Endothelial cell of umbilical vein (primary cell): ENCODE measurements around the gene OR51Q1. TPM values are rescaled to one million over a fixed set of nuclear protein-coding genes. Genes with fewer than 3 reads are reported as not detected.

ENCODE experiments used
- BruUV-seq: library from RNA; stranded (reverse); fragments of 400-500 nt; replicated peaks from 2 replicates; lab custom pipeline; 2021; lab: Mats Ljungman, UMichigan
- CTCF ChIA-PET: fragments of 300-600, 350-600 bp; sonication (Branson Sonifier 250); formaldehyde crosslinking; loops from one replicate; lab custom pipeline; 2021; ENCODE audit warnings: antibody characterized with exemption, inconsistent platforms; lab: Charles Lee
- POLR2A ChIA-PET: fragments of 300-600, 350-600 bp; sonication (Branson Sonifier 250); formaldehyde crosslinking; loops from one replicate; lab custom pipeline; 2021; ENCODE audit warnings: antibody characterized with exemption, inconsistent platforms; lab: Charles Lee
- DNase-seq: peaks from one replicate; pipeline ENCODE4 v3.0.0-alpha.2; 2011; ENCODE audit warnings: low read depth, low spot score
- FAIRE-seq: peaks from 2 replicates; lab custom pipeline; 2011; peaks lifted over from hg19 to GRCh38; lab: Jason Lieb, UNC
- H2AFZ ChIP-seq: 2 replicates; pipeline ENCODE4 v1.6.0; 2012; ENCODE audit warnings: low read depth, low read length, control low read depth, inconsistent platforms
- H3K27ac ChIP-seq: 2 replicates; pipeline ENCODE4 v1.5.1; 2011; ENCODE audit warnings: low read depth, mild to moderate bottlenecking, control low read depth, low read length, moderate library complexity; ENCODE audit not compliant: insufficient read depth
- H3K27me3 ChIP-seq, 2 experiments: 2 replicates each; pipeline versions ENCODE4 v1.6.0 to v1.6.1; 2011; ENCODE audit warnings: low read length in 2 of 2, mixed read lengths in 1 of 2; ENCODE audit not compliant: control insufficient read depth in 2 of 2, insufficient read depth in 2 of 2
- H3K36me3 ChIP-seq, 2 experiments: 2 replicates in 1 of 2; 3 replicates in 1 of 2; pipeline ENCODE4 v1.5.1; 2011; ENCODE audit warnings: low read length in 2 of 2, mild to moderate bottlenecking in 1 of 2, moderate library complexity in 1 of 2; ENCODE audit not compliant: control insufficient read depth in 2 of 2, insufficient read depth in 2 of 2; ENCODE audit errors: extremely low read depth in 1 of 2
- H3K4me1 ChIP-seq: 3 replicates; pipeline ENCODE4 v1.5.1; 2011; ENCODE audit warnings: mild to moderate bottlenecking, low read length; ENCODE audit not compliant: control insufficient read depth, insufficient read depth; ENCODE audit errors: extremely low read depth
- H3K4me2 ChIP-seq: 2 replicates; pipeline ENCODE4 v1.6.1; 2011; ENCODE audit warnings: low read length, control low read depth, mixed read lengths; ENCODE audit not compliant: insufficient read depth
- H3K4me3 ChIP-seq, 3 experiments: fragments of 200-600 bp in 1 of 3; sonication (generic), shearing (Covaris generic) in 1 of 3; replicated peaks in 1 of 3; 2 replicates each; pipeline ENCODE4 v1.5.1; 2011 to 2016; ENCODE audit warnings: control low read depth in 3 of 3, low read length in 3 of 3, mild to moderate bottlenecking in 2 of 3, inconsistent platforms in 1 of 3, low read depth in 1 of 3, moderate library complexity in 1 of 3; ENCODE audit not compliant: insufficient read depth in 1 of 3
- H3K79me2 ChIP-seq: 2 replicates; pipeline ENCODE4 v1.6.0; 2012; ENCODE audit warnings: low read length, inconsistent platforms; ENCODE audit not compliant: control insufficient read depth, insufficient read depth
- H3K9ac ChIP-seq: replicated peaks from 2 replicates; pipeline ENCODE3; 2011; ENCODE audit warnings: low read length, control low read depth; ENCODE audit not compliant: insufficient read depth; ENCODE audit errors: extremely low read depth
- H3K9me1 ChIP-seq: replicated peaks from 3 replicates; pipeline ENCODE4 v1.6.0; 2011; ENCODE audit warnings: mild to moderate bottlenecking, low read length; ENCODE audit not compliant: control insufficient read depth, insufficient read depth; ENCODE audit errors: extremely low read depth
- H3K9me3 ChIP-seq: replicated peaks from 2 replicates; pipeline ENCODE4 v1.5.1; 2012; ENCODE audit warnings: low read length, inconsistent platforms; ENCODE audit not compliant: control insufficient read depth, insufficient read depth
- H4K20me1 ChIP-seq: replicated peaks from 2 replicates; pipeline ENCODE3; 2011; ENCODE audit warnings: mild to moderate bottlenecking, low read length; ENCODE audit not compliant: control insufficient read depth, insufficient read depth; ENCODE audit errors: extremely low read depth
- CTCF ChIP-seq, 2 donors: IDR thresholded peaks; 1 replicate in 1 of 2; 2 replicates in 1 of 2; pipeline ENCODE4 v1.5.1; 2011; ENCODE audit warnings: low read length in 2 of 2, mild to moderate bottlenecking in 2 of 2, moderate library complexity in 2 of 2, control low read depth in 1 of 2, inconsistent platforms in 1 of 2, low read depth in 1 of 2; ENCODE audit not compliant: insufficient read depth in 1 of 2; ENCODE audit errors: extremely low read depth in 1 of 2
- dilution Hi-C: fragments of 300-500 bp; cut with MboI; formaldehyde crosslinking; loops from one replicate; pipeline ENCODE4 v1.15.0; 2019; ENCODE audit warnings: low sequenced_read_pairs; ENCODE audit not compliant: extremely low pct_ligation_motif_present
- intact Hi-C: fragments of 100-400 bp; cut with micrococcal nuclease; formaldehyde crosslinking; loops from one replicate; pipeline ENCODE4 v1.10.0; 2022
- polyA plus RNA-seq, 4 experiments: library from polyadenylated mRNA; depleted of rRNA in 3 of 4; stranded (reverse) in 3 of 4; unstranded in 1 of 4; fragments of >200 nt; gene quantifications; 2 replicates each; pipeline versions ENCODE4 v1.2.1 to v1.2.3, GENCODE V29; 2011 to 2012; ENCODE audit warnings: missing spikeins in 1 of 4
- total RNA-seq: library from RNA; stranded (reverse); gene quantifications from 2 replicates; pipeline ENCODE4 v1.2.3, GENCODE V29; 2021

OR51Q1 gene
- total and polyA plus RNA-seq, 2 donors (not counting 3 experiments of a cell fraction or from before 2014, with no cell fraction given), result not detected

- CTCF ChIA-PET, result interaction anchor here (1.5 kb wide), 1 partner anchor 9 kb away, joined by 9 read pairs; no protein-coding TSS in a partner anchor
- Histone ChIP-seq H3K9me3 (no peaks in the 10 kb centered on the region), H3K27ac (no peak overlapping the region), H4K20me1 (no peaks in the 10 kb centered on the region), H3K4me1 (no peaks in the 10 kb centered on the region), H3K4me2 (no peak overlapping the region), H3K79me2 (no peaks in the 10 kb centered on the region), H3K27me3 (no peaks in the 10 kb centered on the region), H3K9me1 (no peaks in the 10 kb centered on the region), H2AFZ (no peak overlapping the region), H3K4me3 (no peak overlapping the region), H3K9ac (no peak overlapping the region), H3K36me3 (no peaks in the 10 kb centered on the region)
- POLR2A ChIA-PET, result no interaction called here
- BruUV-seq, result no TSS peak
- FAIRE-seq (no peak), DNase-seq (no peak)
- dilution Hi-C loops (no loop called here), intact Hi-C loops (no loop called here)
- no peak for TF ChIP-seq CTCF (IDR thresholded peaks at IDR 0.05; ENCODE audit: extremely low read depth in 1 of 2, insufficient read depth in 1 of 2, low read depth in 1 of 2, low read length in 2 of 2)
Observed at GRCh38 chr11:5467527-5467926, 45.6 kb downstream of the OR51Q1 start.

Other genes starting within 250 kb of the OR51Q1 start
- gene OR51V1, start 221.4 kb upstream of the OR51Q1 start, total RNA-seq, result not detected in 2 replicates
- not detected in 2 replicates for gene OR51V1, start 221.4 kb upstream of the OR51Q1 start, polyA plus RNA-seq
- not detected in 2 replicates for gene HBB, start 195.0 kb upstream of the OR51Q1 start, total RNA-seq
- gene HBB, start 195.0 kb upstream of the OR51Q1 start, polyA plus RNA-seq, result not detected in 2 replicates
- gene HBD, start 187.6 kb upstream of the OR51Q1 start, total RNA-seq, result not detected in 2 replicates
- gene HBD, start 187.6 kb upstream of the OR51Q1 start, polyA plus RNA-seq, result not detected in 2 replicates
- gene HBG1, start 172.3 kb upstream of the OR51Q1 start, total RNA-seq, result not detected in 2 replicates
- gene HBG1, start 172.3 kb upstream of the OR51Q1 start, polyA plus RNA-seq, result 0.72 TPM in 1 of 2 replicates, not detected in the other
- gene HBG2, start 167.3 kb upstream of the OR51Q1 start, total RNA-seq, result not detected in 2 replicates
- 1.2 TPM in 1 of 2 replicates, not detected in the other for gene HBG2, start 167.3 kb upstream of the OR51Q1 start, polyA plus RNA-seq
- gene HBE1, start 152.2 kb upstream of the OR51Q1 start, total RNA-seq, result not detected in 2 replicates
- 0.32 and 0.37 TPM in 2 replicates for gene HBE1, start 152.2 kb upstream of the OR51Q1 start, polyA plus RNA-seq
- gene OR51B4, start 120.2 kb upstream of the OR51Q1 start, total RNA-seq, result not detected in 2 replicates
- 0.08 TPM in 1 of 2 replicates, not detected in the other for gene OR51B4, start 120.2 kb upstream of the OR51Q1 start, polyA plus RNA-seq
- gene OR51B2, start 97.8 kb upstream of the OR51Q1 start, total RNA-seq, result not detected in 2 replicates
- gene OR51B2, start 97.8 kb upstream of the OR51Q1 start, polyA plus RNA-seq, result not detected in 2 replicates
- gene OR51B5, start 78.6 kb upstream of the OR51Q1 start, total RNA-seq, result not detected in 2 replicates
- 0.07 TPM in 1 of 2 replicates, not detected in the other for gene OR51B5, start 78.6 kb upstream of the OR51Q1 start, polyA plus RNA-seq
- gene OR51B6, start 70.6 kb upstream of the OR51Q1 start, total RNA-seq, result not detected in 2 replicates
- gene OR51B6, start 70.6 kb upstream of the OR51Q1 start, polyA plus RNA-seq, result not detected in 2 replicates
- not detected in 2 replicates for gene OR51M1, start 38.3 kb upstream of the OR51Q1 start, total RNA-seq
- gene OR51M1, start 38.3 kb upstream of the OR51Q1 start, polyA plus RNA-seq, result not detected in 2 replicates
- not detected in 2 replicates for gene OR51I1, start 19.4 kb downstream of the OR51Q1 start, total RNA-seq
- 0.10 TPM in 1 of 2 replicates, not detected in the other for gene OR51I1, start 19.4 kb downstream of the OR51Q1 start, polyA plus RNA-seq
- not detected in 2 replicates for gene OR51I2, start 27.2 kb downstream of the OR51Q1 start, total RNA-seq
- gene OR51I2, start 27.2 kb downstream of the OR51Q1 start, polyA plus RNA-seq, result not detected in 2 replicates
- gene OR52D1, start 66.6 kb downstream of the OR51Q1 start, total RNA-seq, result not detected in 2 replicates
- not detected in 2 replicates for gene OR52D1, start 66.6 kb downstream of the OR51Q1 start, polyA plus RNA-seq
- gene UBQLN3, start 87.8 kb downstream of the OR51Q1 start, total RNA-seq, result not detected in 2 replicates
- gene UBQLN3, start 87.8 kb downstream of the OR51Q1 start, polyA plus RNA-seq, result not detected in 2 replicates
- 0.28 and 0.33 TPM in 2 replicates for gene UBQLNL, start 94.6 kb downstream of the OR51Q1 start, total RNA-seq
- 0.48 and 0.54 TPM in 2 replicates for gene UBQLNL, start 94.6 kb downstream of the OR51Q1 start, polyA plus RNA-seq
- gene OR52H1, start 126.4 kb downstream of the OR51Q1 start, total RNA-seq, result not detected in 2 replicates
- gene OR52H1, start 126.4 kb downstream of the OR51Q1 start, polyA plus RNA-seq, result 0.30 and 0.33 TPM in 2 replicates
- not detected in 2 replicates for gene OR52B6, start 158.8 kb downstream of the OR51Q1 start, total RNA-seq
- gene OR52B6, start 158.8 kb downstream of the OR51Q1 start, polyA plus RNA-seq, result not detected in 2 replicates
- 4.8 and 5.6 TPM in 2 replicates for gene TRIM6, start 174.5 kb downstream of the OR51Q1 start, total RNA-seq
- gene TRIM6, start 174.5 kb downstream of the OR51Q1 start, polyA plus RNA-seq, result 3.3 and 3.9 TPM in 2 replicates
- gene TRIM34, start 202.9 kb downstream of the OR51Q1 start, total RNA-seq, result 5.2 and 6.7 TPM in 2 replicates
- 14.6 and 15.2 TPM in 2 replicates for gene TRIM34, start 202.9 kb downstream of the OR51Q1 start, polyA plus RNA-seq